AG09319 (cell line): ENCODE results near the gene NABP1.

Experiments
- DNase-seq: peaks from one replicate; pipeline ENCODE4 v3.0.0-alpha.2; 2010; ENCODE audit warnings: low read depth; ENCODE audit errors: extremely low read depth
- TF ChIP-seq, protein P1 (sequence below): IDR thresholded peaks from 2 replicates; pipeline ENCODE4 v1.5.1; 2011; ENCODE audit warnings: low read depth, mild to moderate bottlenecking, inconsistent platforms, low read length, moderate library complexity

Gene NABP1

GRCh38 chr2:191661097-191661924 is 16.6 kb upstream of the NABP1 start:
- TF ChIP-seq, protein P1, sequence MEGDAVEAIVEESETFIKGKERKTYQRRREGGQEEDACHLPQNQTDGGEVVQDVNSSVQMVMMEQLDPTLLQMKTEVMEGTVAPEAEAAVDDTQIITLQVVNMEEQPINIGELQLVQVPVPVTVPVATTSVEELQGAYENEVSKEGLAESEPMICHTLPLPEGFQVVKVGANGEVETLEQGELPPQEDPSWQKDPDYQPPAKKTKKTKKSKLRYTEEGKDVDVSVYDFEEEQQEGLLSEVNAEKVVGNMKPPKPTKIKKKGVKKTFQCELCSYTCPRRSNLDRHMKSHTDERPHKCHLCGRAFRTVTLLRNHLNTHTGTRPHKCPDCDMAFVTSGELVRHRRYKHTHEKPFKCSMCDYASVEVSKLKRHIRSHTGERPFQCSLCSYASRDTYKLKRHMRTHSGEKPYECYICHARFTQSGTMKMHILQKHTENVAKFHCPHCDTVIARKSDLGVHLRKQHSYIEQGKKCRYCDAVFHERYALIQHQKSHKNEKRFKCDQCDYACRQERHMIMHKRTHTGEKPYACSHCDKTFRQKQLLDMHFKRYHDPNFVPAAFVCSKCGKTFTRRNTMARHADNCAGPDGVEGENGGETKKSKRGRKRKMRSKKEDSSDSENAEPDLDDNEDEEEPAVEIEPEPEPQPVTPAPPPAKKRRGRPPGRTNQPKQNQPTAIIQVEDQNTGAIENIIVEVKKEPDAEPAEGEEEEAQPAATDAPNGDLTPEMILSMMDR, result no peak
- no peak for DNase-seq

GRCh38 chr2:191664823-191665677 is 12.9 kb upstream of the NABP1 start:
- TF ChIP-seq, protein P1, result no peak
- no peak for DNase-seq

- no peak for DNase-seq
- TF ChIP-seq, protein P1, result no peak
Observed at GRCh38 chr2:191666226-191666625, 11.7 kb upstream of the NABP1 start.

GRCh38 chr2:191666732-191667131 is 11.2 kb upstream of the NABP1 start:
- DNase-seq, result no peak
- TF ChIP-seq, protein P1, result no peak

- TF ChIP-seq, protein P1, result no peak
- no peak for DNase-seq
Observed at GRCh38 chr2:191670076-191670475, 7.9 kb upstream of the NABP1 start.

DNA sequence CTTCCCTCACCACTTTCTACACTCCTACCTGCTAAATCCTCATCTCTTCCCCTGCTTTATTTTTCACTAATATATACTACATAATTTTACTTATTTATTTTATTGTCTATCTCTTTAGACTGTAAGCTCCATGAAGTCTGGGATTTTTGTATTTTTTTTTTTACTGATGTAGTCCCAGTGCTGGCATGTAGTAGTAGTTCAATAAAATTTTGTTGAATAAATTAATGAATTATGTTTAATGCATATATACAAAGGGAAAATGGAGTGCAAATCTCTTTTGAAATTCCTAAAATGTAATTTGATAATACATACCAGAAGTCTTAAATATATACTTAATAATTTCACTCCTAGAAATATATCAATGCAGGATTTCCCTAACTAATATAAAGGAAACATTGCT is 7.1 kb upstream of the NABP1 start:
- TF ChIP-seq, protein P1, result no peak
- no peak for DNase-seq
